Measurements from ENCODE around the gene CELF3. TPM values are rescaled to one million over a fixed set of nuclear protein-coding genes. Genes with fewer than 3 reads are reported as not detected.

Gene CELF3
- total and polyA plus RNA-seq, 8 donors = 0.73 to 39.1 (median 1.2) TPM; not detected in 1

GRCh38 chr1:151705753-151706463 is 10.7 kb downstream of the CELF3 start:
- intact Hi-C loops (cut with DNase I; ENCODE audit: low total_unique reads) = no loop called here
- Histone ChIP-seq H3K27ac (no peak overlapping the region), H3K4me3 (no peak overlapping the region), H3K27me3 (no peaks in the 10 kb centered on the region), H3K9me3 (no peaks in the 10 kb centered on the region), H3K4me1 (peaks cover 0 to 8% (median 0%) of the 10 kb centered on the region in 4 donors), H3K36me3 (peaks cover 3 to 13% (median 12%) of the 10 kb centered on the region in 4 donors)
- TF ChIP-seq EP300 (IDR thresholded peaks at IDR 0.05) (no peak), POLR2AphosphoS5 (IDR thresholded peaks at IDR 0.05) (no peak), CTCF (IDR thresholded peaks at IDR 0.05) (no peak), POLR2A (IDR thresholded peaks at IDR 0.05) (no peak)
- DNase-seq = no peak
- WGBS, 5 donors = 43 to 50% (median 48%) methylated on average over 8 to 11 of the region's 11 CpGs

- Histone ChIP-seq H3K4me3 (no peak overlapping the region), H3K4me1 (peaks cover 0 to 8% (median 0%) of the 10 kb centered on the region in 4 donors), H3K27me3 (no peaks in the 10 kb centered on the region), H3K27ac (no peak overlapping the region), H3K36me3 (peaks cover 8 to 21% (median 20%) of the 10 kb centered on the region in 4 donors), H3K9me3 (no peaks in the 10 kb centered on the region)
- intact Hi-C loops (cut with DNase I; ENCODE audit: low total_unique reads) = no loop called here
- 78 to 94% (median 88%) methylated on average over 7 of the region's 7 CpGs for WGBS, 5 donors
- no peak for DNase-seq
- TF ChIP-seq CTCF (IDR thresholded peaks at IDR 0.05) (no peak), POLR2AphosphoS5 (IDR thresholded peaks at IDR 0.05) (no peak), POLR2A (IDR thresholded peaks at IDR 0.05) (no peak), EP300 (IDR thresholded peaks at IDR 0.05) (no peak)
These were observed 11.5 kb downstream of the CELF3 start for GRCh38 chr1:151705146-151705545.

GRCh38 chr1:151704246-151704645 is 12.4 kb downstream of the CELF3 start:
- Histone ChIP-seq H3K4me1 (peaks cover 0 to 8% (median 0%) of the 10 kb centered on the region in 4 donors), H3K9me3 (no peaks in the 10 kb centered on the region), H3K27ac (no peak overlapping the region), H3K27me3 (no peaks in the 10 kb centered on the region), H3K4me3 (no peak overlapping the region), H3K36me3 (peaks cover 14 to 30% (median 29%) of the 10 kb centered on the region in 4 donors)
- intact Hi-C loops (cut with DNase I; ENCODE audit: low total_unique reads) = no loop called here
- TF ChIP-seq CTCF (IDR thresholded peaks at IDR 0.05) (no peak), POLR2A (IDR thresholded peaks at IDR 0.05) (no peak)
- DNase-seq = no peak
- 54 to 94% (median 72%) methylated on average over 4 of the region's 4 CpGs for WGBS, 5 donors

- no peaks in the 10 kb centered on the region for H3K27me3 ChIP-seq
- H3K27ac ChIP-seq = no peak overlapping the region
- peaks cover 16 to 34% (median 33%) of the 10 kb centered on the region in 4 donors for H3K36me3 ChIP-seq
- WGBS, 5 donors = 30 to 67% (median 45%) methylated on average over 17 of the region's 17 CpGs
- intact Hi-C loops (cut with DNase I; ENCODE audit: low total_unique reads) = no loop called here
- DNase-seq = no peak
- no peak overlapping the region for H3K4me3 ChIP-seq
- H3K4me1 ChIP-seq = peaks cover 0 to 8% (median 0%) of the 10 kb centered on the region in 4 donors
- no peak for TF ChIP-seq EP300 (IDR thresholded peaks at IDR 0.05)
- no peak for TF ChIP-seq POLR2AphosphoS5 (IDR thresholded peaks at IDR 0.05)
- no peak for TF ChIP-seq POLR2A (IDR thresholded peaks at IDR 0.05)
- no peak for TF ChIP-seq CTCF (IDR thresholded peaks at IDR 0.05)
- no peaks in the 10 kb centered on the region for H3K9me3 ChIP-seq
These were observed 12.8 kb downstream of the CELF3 start for GRCh38 chr1:151703813-151704212.

Measured in stomach (tissue), 9 donors.